ACC112 (cell line): ENCODE measurements around the gene SIK2.
A peak's percentile ranks its signal among the peaks of the same experiment; 100 is the strongest.

ENCODE experiments used
- H2AFZ ChIP-seq: fragments of 200-600 bp; sonication (generic); one replicate; pipeline ENCODE4 v1.6.0; 2017; ENCODE audit warnings: antibody characterized with exemption, low read length; ENCODE audit not compliant: unreplicated experiment
- H3K27ac ChIP-seq: fragments of 200-600 bp; sonication (generic); 2 replicates; pipeline ENCODE4 v1.5.1; 2014; ENCODE audit warnings: low read depth, mild to moderate bottlenecking, antibody characterized with exemption, low read length, moderate library complexity
- H3K27me3 ChIP-seq: fragments of 200-600 bp; sonication (generic); 2 replicates; pipeline ENCODE4 v1.6.1; 2014; ENCODE audit warnings: mild to moderate bottlenecking, antibody characterized with exemption, low read length, moderate library complexity, mixed read lengths; ENCODE audit not compliant: insufficient read depth
- H3K36me3 ChIP-seq: fragments of 200-600 bp; sonication (generic); 2 replicates; pipeline ENCODE4 v1.6.1; 2016; ENCODE audit warnings: mild to moderate bottlenecking, antibody characterized with exemption, low read length, moderate library complexity, mixed read lengths; ENCODE audit not compliant: insufficient read depth
- H3K4me1 ChIP-seq: fragments of 200-600 bp; sonication (generic); one replicate; pipeline ENCODE4 v1.6.1; 2016; ENCODE audit warnings: low read length, mixed read lengths; ENCODE audit not compliant: insufficient read depth, unreplicated experiment, control insufficient read depth
- H3K4me3 ChIP-seq: fragments of 200-600 bp; sonication (generic); 2 replicates; pipeline ENCODE4 v1.5.1; 2014; ENCODE audit warnings: mild to moderate bottlenecking, low read depth, low read length
- H3K79me2 ChIP-seq: fragments of 200-600 bp; sonication (generic); one replicate; pipeline ENCODE4 v1.6.0; 2016; ENCODE audit warnings: low read length; ENCODE audit not compliant: control insufficient read depth, unreplicated experiment, insufficient read depth

The SIK2 gene

DNA sequence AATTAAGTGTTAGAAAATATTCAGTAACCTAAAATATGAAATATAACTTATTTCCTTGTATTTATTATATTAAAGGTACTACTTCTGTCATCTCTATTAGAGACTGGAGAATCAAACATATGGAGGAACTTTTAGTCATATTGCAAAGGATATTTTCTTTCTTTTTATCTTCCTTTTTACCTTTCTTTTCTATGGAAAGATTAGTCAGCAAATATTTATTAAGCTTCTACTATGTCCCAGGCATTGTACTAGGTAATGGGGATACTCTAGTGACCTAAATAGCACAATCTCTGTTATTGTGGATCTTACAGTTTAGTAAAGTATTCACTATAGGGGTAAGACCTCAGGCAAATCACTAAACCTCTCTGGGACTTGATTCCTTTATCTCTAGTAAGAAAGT is 18.3 kb downstream of the SIK2 start:
- Histone ChIP-seq H3K4me3 (no peak overlapping the region), H3K4me1 (no peaks in the 10 kb centered on the region), H3K79me2 (no peaks in the 10 kb centered on the region), H3K36me3 (peaks cover 45% of the 10 kb centered on the region), H3K27me3 (no peaks in the 10 kb centered on the region), H3K27ac (no peak overlapping the region), H2AFZ (no peak overlapping the region)

DNA sequence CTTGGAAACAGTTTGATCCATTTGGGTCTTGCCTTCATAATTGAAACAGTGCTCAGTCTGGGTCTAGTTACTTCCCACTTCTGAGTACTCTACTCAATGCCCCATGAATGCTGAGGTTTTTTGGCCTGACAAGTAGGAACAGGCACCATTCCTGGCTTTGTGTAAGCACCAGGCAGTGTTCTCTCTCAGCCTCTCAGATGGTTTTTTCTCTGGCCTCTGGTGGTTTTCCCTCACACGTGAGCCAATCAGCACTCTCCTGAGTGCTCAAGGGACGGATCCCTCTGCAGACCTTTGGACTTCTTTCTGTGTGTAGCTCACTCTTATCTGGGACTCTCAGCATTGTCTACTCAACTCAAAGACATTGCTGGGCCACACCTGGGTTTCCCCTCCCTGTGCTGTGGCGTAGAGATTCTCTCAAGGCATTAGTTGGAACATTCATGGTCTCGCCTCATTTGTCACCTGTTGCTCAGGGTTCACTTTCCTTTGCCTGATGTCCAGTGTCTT is 21.3 kb downstream of the SIK2 start:
- no peaks in the 10 kb centered on the region for H3K4me1 ChIP-seq
- H2AFZ ChIP-seq = no peak overlapping the region
- H3K27ac ChIP-seq = no peak overlapping the region
- no peaks in the 10 kb centered on the region for H3K27me3 ChIP-seq
- no peaks in the 10 kb centered on the region for H3K79me2 ChIP-seq
- H3K4me3 ChIP-seq = no peak overlapping the region
- H3K36me3 ChIP-seq = peaks cover 39% of the 10 kb centered on the region

DNA sequence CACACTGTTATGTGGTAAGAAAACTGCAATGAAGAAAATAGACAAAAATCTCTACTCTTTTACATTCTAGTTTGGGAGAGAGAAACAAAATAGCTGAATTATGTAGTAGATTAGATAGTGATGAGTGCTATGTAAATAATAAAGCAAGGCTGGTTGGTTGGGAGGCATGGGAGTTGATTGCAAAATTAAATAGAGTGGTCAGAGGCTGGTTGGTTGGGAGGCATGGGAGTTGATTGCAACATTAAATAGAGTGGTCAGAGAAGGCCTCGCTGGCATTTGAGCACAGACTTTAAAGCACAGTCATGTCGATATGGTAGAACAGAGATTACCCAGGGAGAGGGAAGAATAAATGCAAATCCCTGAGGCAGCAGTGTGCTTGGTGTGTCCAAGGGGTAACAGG is 22.4 kb downstream of the SIK2 start:
- Histone ChIP-seq H3K27ac (no peak overlapping the region), H3K27me3 (no peaks in the 10 kb centered on the region), H3K4me3 (no peak overlapping the region), H3K4me1 (no peaks in the 10 kb centered on the region), H2AFZ (no peak overlapping the region), H3K36me3 (peaks cover 44% of the 10 kb centered on the region), H3K79me2 (no peaks in the 10 kb centered on the region)

DNA sequence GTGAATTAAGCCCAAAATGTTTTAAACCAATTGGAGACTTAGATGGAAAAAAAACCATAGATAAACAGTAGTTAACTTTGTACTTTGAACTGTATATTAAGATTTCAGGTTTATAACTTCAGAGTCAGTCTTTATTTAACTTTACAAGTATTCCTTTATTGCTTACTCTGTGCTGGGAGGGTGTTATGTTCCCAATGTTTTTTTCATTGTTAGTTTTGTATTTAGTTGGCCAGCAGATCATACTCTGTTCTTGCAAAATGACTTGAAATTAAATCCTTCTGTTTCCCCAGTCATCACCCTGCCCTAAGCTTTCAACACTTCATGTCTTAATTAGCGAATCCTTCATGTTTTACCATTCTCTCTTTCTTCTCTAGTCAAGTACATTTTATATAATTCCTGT is 25.3 kb downstream of the SIK2 start:
- H3K79me2 ChIP-seq = peaks cover 2% of the 10 kb centered on the region
- no peak overlapping the region for H2AFZ ChIP-seq
- H3K4me1 ChIP-seq = peaks cover 23% of the 10 kb centered on the region
- no peak overlapping the region for H3K4me3 ChIP-seq
- H3K27me3 ChIP-seq = no peaks in the 10 kb centered on the region
- H3K36me3 ChIP-seq = peaks cover 33% of the 10 kb centered on the region
- no peak overlapping the region for H3K27ac ChIP-seq

GRCh38 chr11:111629499-111629898 is 27.2 kb downstream of the SIK2 start:
- no peaks in the 10 kb centered on the region for H3K27me3 ChIP-seq
- peaks cover 41% of the 10 kb centered on the region for H3K4me1 ChIP-seq
- no peak overlapping the region for H2AFZ ChIP-seq
- peaks cover 2% of the 10 kb centered on the region for H3K79me2 ChIP-seq
- H3K36me3 ChIP-seq = peaks cover 24% of the 10 kb centered on the region
- H3K27ac ChIP-seq = no peak overlapping the region
- no peak overlapping the region for H3K4me3 ChIP-seq

- peaks cover 2% of the 10 kb centered on the region for H3K79me2 ChIP-seq
- H3K27me3 ChIP-seq = no peaks in the 10 kb centered on the region
- H3K27ac ChIP-seq = peak overlapping the region; percentile 58
- peak overlapping the region; percentile 42; the same call in 1 of the 2 replicates for H3K4me3 ChIP-seq
- no peak overlapping the region for H2AFZ ChIP-seq
- peaks cover 55% of the 10 kb centered on the region for H3K4me1 ChIP-seq
- H3K36me3 ChIP-seq = peaks cover 24% of the 10 kb centered on the region
These were observed 28.9 kb downstream of the SIK2 start for GRCh38 chr11:111631024-111631665.

GRCh38 chr11:111631666-111632039 is 29.4 kb downstream of the SIK2 start:
- H3K36me3 ChIP-seq = peaks cover 24% of the 10 kb centered on the region
- H3K79me2 ChIP-seq = peaks cover 7% of the 10 kb centered on the region
- no peak overlapping the region for H2AFZ ChIP-seq
- H3K4me3 ChIP-seq = 0 out of 2 replicates have a peak overlapping the region, but pooled peaks have one; percentile 42
- no peaks in the 10 kb centered on the region for H3K27me3 ChIP-seq
- H3K27ac ChIP-seq = peak overlapping the region; percentile 58
- H3K4me1 ChIP-seq = peaks cover 60% of the 10 kb centered on the region

DNA sequence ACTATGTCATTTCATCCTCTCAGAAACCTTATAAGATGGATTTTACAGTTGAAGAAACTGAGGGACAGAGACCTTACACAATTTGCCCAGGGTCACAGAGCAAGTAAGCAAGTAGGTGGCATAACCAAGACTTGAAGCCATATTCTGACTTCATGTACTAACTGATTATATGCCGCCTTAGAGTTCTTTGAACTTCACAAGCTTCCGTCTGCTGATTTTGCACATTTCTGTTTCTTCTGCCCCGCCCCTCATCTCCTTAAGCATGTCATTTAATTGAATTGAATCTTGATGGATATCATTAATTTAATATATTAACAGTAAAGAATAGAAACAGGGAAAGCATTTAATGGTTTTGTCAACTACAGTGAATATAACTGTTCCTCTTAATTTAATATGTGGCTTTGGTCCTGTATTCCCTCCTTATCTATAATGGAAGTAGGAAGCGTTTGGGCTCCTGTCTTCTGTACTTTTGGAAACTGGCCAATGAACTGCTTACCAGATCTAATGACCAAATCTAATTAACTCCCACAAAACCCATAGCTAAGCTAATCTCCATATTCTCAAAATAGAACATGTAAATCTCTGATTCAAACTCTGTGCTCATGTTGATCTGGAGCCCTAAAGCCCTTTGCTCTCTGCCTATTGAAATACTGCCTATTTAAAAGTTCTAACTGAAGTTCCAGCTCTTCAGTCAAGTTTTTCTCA is 30.4 kb downstream of the SIK2 start:
- Histone ChIP-seq H2AFZ (no peak overlapping the region), H3K4me1 (peaks cover 62% of the 10 kb centered on the region), H3K36me3 (peaks cover 24% of the 10 kb centered on the region), H3K4me3 (no peak overlapping the region), H3K27ac (peak overlapping the region; percentile 71), H3K79me2 (peaks cover 8% of the 10 kb centered on the region), H3K27me3 (no peaks in the 10 kb centered on the region)

- Histone ChIP-seq H3K36me3 (peaks cover 29% of the 10 kb centered on the region), H3K4me1 (peaks cover 62% of the 10 kb centered on the region), H3K79me2 (peaks cover 14% of the 10 kb centered on the region), H3K27ac (peak overlapping the region; percentile 71), H3K27me3 (no peaks in the 10 kb centered on the region), H3K4me3 (no peak overlapping the region), H2AFZ (no peak overlapping the region)
These were observed 31.0 kb downstream of the SIK2 start for GRCh38 chr11:111633248-111633647.

DNA sequence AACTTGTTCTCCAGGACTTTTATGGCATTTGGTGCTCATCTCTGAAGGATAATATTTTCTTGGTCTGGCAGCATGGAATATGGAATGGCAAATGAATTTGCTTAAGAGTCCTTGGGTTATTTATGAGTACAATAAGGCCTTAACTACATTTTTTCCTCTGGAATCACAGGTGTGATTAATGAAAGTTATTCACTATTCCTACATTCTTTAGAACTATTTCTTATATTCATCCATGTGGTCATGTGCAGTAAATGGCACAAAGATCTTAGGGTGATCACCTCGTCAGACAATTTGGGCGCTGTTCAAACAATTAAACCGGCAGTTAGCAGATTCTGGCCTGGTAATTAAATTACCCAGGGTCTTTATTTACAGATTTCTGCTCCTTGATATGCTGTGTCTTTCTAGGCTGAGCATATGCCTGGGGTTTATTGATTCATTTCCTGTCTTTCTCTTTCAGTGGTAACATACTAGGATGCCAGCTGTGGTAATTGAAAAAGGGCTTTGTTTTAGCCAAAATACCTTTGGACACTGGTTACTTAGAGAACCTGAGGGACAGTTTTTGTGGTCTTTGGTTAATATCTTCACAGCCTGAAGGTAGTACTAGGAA is 31.6 kb downstream of the SIK2 start:
- no peaks in the 10 kb centered on the region for H3K27me3 ChIP-seq
- H3K79me2 ChIP-seq = peaks cover 15% of the 10 kb centered on the region
- peaks cover 26% of the 10 kb centered on the region for H3K36me3 ChIP-seq
- peak overlapping the region; percentile 71 for H3K27ac ChIP-seq
- no peak overlapping the region for H2AFZ ChIP-seq
- no peak overlapping the region for H3K4me3 ChIP-seq
- peaks cover 62% of the 10 kb centered on the region for H3K4me1 ChIP-seq
